A172 (cell line): ENCODE results near the gene FBN3. TPM values are rescaled to one million over a fixed set of nuclear protein-coding genes. Genes with fewer than 3 reads are reported as not detected.

Experiments
- DNase-seq: peaks from one replicate; pipeline ENCODE4 v3.0.0-alpha.2; 2015; ENCODE audit warnings: low spot score
- total RNA-seq: library from RNA; depleted of rRNA; stranded (reverse); fragments of >200 nt; shearing (Covaris generic); gene quantifications from 2 replicates; pipeline ENCODE4 v1.2.3, GENCODE V29; 2014

Gene FBN3
- total RNA-seq, 1 experiment from 2014 or later, result not detected

DNA sequence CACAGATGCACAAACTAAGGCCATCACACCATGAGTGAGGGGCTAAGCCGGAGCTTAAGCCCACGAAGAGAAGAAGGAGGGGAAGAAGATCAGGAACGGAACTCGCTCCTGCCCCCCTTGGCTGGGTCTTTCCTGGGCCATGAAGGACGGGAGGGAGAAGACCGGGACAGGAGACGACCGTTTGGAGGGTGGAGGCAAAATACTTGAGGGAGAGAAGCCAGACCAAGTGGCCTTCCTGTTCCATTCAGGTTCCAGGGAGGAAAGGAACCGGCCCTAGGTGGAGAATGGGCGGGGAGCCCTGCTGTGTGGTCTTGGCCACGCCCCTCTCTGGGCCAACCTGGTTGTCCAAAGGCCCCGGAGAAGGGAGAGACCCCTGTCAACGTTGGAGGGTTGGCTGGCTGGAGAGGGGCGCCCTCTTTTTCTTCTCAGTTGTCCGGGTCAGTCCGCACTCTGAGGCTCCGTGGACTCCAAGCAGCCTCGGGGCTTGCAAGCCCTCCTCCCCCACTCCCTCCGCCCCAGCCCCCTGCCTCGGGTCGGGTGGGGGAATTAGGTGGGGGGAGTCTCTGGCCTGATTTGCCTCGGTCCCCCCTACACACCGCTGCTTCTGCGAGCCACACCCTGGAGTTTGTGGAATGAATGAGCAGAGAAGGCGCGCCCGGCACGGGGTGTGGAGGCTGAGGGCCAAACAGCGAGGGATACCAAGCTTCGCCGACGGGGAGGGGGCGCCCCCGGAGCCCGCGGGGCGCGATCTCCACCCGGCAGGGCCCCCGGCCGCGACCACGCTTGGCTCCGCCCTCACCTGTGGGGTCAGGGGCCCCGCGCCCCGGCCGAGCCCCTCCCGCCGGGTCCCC, 757 bp downstream of the FBN3 start:
- no peak for DNase-seq

DNA sequence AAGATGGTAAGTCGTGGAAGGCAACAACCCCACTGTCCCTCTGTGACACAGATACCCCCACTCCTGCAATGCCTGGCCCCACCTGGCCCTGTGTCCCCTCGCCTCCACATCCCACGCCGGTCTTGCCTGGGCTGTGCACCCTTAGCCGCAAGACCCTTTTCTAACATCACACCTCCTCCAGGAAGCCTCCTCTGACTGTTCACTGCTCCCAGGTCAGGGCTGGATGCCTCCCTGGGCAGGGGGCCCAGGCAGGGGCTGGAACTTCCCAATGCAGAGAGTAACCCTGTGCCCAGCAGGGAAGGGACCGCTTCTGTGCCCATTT, 1.3 kb downstream of the FBN3 start:
- no peak for DNase-seq

DNA sequence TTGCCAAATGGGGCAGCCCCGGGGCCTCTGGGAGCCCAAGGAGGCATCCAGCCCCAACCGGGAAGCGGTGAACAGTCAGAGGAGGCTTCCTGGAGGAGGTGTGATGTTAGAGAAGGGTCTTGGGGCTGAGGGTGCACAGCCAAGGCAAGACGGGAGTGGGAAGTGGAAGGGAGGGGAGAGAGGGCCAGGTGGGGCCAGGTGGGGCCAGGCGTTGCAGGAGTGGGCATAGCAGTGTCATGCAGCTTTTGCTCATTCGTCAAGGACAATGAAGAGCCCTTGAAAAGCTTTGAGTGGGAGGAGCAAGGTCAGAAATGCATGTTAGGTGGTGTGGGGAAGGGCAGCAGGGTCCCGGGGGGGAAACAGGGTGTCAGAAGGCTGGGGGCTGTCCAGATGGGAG, 1.8 kb downstream of the FBN3 start:
- no peak for DNase-seq

DNA sequence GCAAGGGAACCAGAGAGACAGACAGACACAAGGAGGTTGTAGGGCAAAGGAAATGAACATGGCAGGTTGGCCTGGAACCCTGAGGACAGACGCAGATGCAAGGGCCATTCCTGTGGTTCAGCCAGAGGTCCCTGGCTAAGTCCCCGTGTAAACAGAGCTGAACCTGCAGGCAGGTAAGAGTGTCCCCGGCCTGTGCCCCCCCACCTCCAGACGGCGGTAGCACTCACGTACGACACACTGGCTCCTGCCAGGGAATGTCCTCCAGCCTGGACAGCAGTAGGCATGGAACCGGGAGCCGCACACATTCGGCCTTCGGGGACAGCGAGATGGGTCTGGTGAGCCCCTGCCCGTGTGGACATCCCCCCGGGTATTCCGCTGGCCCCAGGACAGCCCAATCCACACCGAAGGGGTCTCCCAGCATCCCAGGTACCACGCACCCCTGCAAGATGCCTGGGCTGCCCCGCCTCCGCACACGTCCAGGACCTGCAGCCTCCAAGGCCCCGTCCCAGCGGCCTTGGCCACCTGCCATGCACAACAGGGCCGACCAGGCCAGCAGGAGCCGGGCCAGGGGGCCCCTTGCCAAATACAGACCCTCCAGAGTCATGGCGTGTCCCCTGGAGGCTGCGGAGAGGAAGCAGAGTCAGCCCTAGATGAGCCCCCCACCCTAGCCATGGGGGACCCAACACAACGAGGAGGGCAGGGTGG, 2.4 kb downstream of the FBN3 start:
- DNase-seq, result no peak

DNA sequence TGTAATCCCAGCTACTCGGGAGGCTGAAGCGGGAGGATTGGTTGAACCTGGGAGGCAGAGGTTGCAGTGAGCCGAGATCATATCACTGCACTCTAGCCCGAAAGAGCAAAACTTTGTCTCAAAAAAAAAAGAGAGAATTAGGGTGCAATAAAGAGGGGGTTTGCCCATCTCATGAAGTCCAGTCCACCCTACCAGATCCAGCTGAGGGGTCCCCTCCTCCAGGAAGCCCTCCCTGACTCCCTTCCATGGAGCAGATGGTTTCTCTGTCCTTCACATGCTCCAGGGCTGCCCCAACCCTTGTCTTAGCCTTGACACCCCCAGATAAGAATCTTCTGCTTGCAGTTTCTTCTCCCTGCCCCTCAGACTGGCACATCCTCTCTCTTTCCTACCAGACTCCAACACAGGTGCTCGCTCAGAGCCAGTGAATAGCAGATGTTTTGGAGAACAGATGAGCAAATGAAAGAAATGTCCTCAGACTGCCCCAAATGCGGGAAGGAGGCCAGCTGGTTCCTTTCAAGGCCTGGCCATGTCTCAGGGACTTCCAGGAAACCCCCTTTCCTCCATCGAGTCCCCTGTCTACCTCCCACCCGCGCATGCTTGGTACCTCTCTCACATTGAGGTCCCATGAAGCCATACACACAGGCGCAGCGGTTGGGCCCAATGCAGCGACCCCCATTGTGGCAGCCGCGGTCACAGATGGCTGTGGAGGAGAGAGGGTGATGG, 5.0 kb downstream of the FBN3 start:
- no peak for DNase-seq

DNA sequence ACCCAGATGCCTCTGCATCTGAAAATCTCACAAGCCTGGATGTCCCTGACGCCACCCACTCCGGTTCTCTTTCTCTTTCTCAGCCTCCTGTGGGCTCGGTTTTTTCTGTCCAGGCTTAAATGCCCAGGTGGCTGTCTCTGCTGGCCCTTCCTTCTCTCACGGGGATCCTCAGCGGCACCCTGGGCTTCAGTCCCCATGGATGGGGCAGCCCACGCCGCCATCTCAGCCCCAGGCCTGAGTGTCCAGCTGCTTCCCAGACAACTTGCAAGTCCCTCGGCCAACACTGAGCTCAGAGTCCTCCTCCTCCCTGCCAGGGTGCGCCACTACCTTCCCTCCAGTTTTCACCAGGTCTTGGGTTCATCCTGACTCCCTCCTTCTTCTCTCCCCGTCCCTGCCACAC, 6.4 kb downstream of the FBN3 start:
- DNase-seq, result no peak

DNA sequence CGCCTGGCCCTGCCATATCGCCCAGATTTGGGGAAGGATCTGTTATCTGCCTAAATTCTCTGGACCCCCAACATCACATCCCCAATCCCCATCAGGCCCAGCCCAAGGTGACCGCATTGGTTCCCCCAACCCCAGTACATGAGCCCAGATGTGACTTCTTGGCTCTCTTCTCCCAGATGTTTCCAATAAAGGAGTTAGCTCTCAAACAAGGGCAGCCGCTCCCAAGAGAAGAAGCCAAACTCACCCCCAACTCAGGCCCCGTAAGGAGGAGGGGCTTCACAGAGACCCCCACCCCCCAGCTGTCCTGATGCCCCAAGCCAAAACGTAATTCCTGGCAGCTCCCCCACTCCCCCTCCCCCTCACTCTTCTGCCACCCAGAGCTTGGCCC, 6.9 kb downstream of the FBN3 start:
- no peak for DNase-seq

DNA sequence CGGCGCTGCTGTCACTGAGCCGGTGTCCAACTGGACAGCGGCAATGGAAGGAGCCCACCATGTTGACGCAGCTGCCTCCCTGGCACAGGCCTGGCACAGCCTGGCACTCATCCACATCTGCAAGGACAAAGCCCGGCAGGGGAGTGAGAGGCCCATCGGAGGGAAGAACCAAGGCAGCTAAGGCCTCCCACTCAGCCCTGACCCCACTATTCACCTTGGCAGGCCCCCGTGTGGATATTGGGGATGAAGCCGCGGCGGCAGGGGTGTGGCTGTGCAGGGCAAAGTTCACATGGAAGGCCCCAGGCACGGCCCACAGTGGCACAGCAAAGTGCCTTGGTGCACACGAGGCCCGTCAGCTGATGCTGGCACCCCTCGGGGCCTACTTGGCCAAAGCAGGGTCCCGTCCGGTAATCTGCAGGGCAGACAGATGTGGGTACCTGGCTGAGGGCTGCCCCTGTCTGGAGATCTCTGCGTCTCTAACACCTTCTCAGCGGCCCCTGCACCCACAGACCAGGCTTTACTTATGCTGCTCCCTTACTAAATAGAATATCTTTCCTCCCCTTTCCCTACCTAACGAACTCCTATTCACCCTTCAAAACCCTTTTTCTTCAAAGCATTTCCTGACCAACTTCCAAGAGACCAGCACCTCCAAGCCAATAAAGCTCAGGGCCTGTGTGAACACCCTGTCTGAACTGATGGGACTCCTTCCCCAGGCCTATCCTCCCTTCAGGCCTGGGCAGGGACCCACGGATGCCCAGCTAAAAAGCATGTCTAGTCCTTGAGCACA, 7.5 kb downstream of the FBN3 start:
- DNase-seq, result no peak

DNA sequence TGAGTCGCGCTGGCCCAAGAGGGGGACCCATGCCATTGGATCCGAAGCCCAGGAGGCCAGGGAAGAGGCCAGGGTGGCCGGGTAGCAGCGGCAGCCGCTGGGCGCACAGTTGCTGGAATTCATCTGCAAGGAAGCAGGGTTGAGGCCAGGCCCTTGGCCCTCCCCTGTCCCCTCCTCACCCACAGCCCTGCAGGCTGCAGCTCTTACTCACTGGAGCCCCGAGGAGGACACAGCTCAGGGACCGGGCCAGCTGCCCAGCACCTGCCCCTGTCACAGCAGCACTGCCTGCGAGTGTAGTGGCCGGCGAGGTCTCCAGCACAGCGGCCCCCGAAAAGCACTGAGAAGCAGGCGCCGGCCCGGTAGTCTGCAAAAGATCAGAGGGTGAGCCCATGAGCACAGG, 11.2 kb downstream of the FBN3 start:
- no peak for DNase-seq

DNA sequence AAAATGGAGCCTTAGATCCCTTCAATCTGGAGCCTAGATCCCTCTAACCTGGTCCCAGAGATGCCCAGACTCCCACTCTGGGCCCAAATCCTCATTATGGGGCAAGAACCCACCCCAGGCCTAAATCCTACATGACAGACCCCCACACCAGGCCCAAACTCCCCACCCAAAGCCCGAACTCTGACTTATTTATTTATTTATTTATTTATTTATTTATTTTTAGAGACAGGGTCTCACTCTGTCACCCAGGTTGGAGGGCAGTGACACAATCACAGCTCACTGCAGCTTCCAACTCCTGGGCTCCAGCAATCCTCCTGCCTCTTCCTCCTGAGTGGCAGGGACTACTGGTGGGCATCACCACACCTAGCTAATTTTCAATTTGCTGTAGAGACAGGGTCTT, 12.0 kb downstream of the FBN3 start:
- DNase-seq, result no peak

DNA sequence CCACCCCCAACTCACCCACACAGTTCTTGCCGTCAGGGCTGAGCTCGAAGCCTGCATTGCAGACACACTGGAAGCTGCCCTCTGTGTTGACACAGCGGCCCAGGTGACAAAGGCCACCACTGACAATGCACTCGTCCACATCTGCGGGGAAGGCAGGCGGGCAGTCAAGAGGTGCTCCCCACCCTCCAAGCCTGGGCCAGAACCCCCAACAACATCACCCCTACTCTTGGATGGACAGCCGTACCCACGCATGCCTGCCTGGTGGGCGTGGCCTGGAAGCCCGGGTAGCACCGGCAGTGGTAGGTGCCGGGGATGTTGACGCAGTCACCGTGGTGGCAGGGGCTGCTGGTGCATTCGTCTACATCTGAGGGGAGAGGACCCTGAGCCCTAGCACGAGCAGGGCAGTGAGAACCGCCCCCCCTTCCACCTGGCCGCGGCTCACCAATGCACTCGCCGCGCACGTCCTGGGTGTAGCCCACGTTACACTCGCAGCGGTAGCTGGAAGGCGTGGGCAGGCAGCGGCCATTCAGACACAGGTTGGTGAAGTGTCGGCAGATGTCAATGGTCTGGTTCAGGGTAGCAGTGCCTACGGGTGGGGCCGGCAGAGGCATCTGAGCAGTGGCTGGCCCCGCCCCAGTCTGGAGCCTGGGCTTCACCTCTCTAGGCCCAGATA, 13.3 kb downstream of the FBN3 start:
- no peak for DNase-seq

DNA sequence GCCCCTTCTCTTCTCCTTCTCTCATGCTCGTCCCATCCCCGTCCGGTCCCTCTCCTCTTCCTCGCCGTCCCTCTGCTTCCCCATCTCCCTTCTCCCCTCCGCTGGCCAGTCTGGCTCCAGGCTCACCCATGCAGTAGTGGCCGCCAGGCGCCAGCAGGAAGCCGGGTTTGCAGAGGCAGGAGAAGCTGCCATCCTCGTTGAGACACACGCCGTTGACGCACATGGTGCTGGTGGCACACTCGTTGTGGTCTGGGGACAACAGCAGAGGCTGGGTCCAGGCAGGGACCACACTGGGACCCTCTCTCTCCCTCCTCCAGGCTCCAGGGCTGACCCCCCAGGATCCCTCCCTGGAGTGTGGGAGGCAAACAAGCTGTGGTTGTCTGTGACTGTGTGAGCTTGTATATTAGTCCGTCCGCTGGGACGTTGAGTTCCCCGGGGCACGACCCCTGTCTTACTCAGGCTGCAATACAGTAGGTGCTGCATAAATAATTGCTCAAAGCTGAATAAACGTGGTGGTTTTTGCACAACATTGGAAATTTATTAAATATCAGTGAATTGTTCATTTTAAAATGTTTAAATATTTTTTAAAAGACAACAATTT, 16.4 kb downstream of the FBN3 start:
- DNase-seq, result no peak

DNA sequence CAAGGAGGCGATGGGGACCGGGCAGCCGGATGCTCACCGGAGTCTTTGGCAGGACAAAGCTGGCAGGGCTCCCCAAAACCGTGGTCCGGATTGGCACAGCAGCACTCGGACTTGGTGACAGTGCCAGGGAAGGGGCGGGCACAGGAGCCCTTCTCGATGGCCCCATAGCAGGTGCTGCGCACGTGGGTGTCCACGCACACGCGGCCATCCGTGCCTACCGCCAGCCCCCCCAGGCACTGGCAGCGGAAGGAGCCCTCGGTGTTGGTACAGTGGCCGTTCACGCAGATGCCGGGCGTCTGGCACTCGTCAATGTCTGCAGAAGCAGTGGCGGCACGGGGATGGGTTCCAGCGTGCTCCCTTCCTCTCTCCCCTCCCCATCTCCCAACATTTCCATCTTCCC, 17.9 kb downstream of the FBN3 start:
- DNase-seq, result no peak

DNA sequence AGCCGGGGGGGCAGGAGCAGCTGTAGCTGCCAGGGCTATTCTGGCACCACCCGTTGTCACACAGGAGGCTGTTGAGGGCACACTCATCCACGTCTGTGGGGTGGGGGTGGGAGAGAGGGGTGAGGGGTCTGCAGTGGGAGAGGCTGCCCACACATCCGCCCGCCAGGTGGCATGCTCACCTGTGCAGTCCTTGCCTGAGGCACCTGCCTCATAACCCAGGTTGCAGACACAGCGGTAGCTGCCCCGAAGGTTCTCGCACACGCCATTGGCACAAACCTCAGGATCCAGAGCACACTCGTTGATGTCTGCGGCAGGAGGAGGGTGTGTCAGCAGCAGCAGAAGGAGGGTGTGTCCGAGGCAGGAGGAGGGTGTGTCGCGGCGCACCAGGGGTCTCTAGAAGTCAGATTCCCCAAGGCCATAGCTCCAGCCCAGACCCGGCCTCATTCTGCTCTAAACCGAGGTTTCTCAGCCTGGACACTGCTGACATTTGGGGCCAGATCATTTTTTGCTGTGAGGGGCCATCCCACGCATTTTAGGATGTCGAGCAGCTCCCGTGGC, 20.3 kb downstream of the FBN3 start:
- DNase-seq, result no peak

DNA sequence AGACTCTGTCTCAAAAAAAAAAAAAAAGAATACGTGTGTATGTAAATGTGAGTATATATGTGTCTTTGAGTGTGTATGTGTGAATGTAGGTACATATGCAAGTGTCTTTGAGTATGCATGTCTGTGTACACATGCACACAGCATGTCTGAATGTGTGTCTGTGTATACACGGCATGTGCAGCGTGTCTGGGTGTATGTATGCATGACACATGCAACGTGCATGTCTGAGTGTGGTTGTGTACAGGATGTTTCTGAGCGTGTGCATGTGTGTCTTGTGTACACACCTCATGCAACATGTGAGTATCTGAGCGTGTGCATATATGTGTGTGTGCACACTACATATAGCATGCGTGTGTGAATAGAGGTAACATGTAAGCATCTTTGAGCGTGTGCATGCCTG, 20.8 kb downstream of the FBN3 start:
- DNase-seq, result no peak

DNA sequence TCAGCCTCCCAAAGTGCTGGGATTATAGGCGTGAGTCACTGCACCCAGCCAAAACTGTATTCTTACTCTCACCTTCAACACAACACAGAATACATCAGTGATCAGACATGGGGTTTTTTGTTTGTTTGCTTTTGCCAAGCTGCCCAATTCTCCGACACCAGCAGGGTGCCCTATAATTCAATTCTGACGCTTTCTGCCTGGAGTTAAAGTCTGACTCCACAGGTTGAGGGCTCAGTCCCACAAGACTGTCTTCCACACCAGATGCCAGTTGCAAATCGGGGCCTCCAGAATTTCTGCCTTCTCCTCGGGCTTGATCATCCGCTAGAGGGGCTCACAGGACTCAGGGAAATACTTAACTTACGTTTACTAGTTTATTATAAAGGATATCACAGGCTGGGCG, 22.1 kb downstream of the FBN3 start:
- peak; percentile 24 for DNase-seq

DNA sequence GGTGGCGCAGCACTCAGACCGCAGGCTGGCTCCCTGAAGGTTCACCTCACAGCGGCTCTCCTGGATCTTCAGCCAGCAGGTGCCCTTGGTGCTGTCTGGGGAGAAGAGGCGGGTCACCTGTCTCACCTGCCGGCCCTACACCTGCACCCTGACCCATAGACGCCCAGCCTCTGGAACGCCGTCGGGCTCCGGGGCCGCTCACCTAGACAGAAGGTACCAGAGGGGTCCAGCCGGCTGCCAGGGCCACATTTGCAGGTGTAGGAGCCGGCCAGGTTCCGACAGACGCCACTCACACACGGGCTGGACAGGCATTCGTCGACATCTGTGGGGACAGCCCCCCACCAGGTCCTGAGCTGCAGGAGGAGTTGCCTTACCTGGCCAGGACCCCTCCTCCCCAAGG, 22.9 kb downstream of the FBN3 start:
- no peak for DNase-seq

DNA sequence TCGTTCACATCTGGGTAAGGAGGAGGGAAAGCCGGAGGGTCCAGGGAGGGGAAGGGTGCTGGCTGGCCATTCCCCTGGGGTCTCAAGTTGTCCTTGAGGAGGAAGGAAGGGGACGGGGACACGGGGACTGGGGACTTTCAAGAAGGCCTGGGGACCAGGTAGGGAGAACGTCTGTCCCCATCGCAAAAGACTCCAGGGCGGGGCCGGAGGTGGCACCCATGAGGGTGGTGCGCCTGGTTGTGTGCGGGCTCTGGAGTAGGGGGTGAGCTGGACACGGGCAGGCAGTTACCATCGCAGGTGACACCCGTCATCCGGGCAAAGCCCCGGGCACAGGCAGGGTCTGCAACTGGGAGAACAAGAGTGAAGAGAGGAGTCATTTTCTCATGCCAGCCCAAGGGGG, 23.4 kb downstream of the FBN3 start:
- no peak for DNase-seq

DNA sequence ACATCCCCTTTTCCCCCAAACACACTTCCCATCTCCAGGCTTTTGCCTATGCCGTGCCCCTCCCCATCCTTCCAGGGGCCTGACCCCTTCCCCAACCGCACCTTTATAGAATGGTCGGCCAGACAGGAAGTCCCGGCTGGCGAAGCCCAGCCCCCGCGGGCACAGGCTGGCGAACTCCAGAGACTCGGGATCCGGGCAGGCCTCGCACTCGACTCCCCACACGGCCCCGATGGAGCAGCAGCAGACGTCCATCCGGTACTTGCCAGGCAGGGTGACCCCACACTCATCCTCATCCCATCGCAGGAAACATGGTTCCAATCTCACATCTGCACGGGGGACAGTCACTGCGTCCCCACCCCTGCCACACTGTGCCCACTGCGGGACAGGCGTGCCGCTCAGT, 25.7 kb downstream of the FBN3 start:
- no peak for DNase-seq

DNA sequence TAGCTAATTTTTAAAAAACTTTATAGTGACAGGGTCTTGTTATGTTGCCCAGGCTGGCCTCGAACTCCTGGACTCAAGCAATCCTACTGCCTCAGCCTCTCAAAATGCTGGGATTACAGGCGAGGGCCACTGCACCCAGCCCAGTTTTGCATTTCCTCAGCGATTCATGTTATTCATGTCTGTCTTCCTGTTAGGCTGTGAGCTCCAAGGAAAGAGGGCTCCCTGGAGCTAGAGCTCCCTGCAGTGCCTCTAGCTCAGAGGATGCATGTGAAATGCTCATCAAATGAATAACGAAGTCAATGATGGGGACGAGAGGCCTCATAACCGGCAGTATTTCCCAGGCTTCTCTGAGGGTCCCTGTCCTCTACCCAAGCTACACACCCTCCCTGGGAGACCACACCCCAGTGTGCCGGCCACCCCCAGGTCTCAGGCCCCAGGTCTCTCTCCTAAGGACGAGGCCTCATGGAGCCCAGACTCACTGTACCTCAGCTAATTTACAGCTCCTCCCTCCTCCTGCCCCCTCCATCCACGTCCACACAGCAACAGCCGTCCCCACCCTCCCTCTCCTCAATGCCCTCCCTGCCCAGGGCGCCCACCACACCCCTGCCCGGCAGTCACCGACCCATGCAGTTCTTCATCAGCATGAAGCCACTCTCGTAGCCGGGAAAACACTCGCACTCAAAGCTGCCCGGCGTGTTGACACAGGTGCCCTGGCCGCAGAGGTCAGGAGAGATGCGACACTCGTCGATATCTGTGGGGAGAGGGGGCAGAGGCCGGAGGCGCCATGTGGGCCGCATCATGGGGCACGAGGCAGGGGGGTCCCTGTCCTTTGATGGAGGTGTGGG, 28.5 kb downstream of the FBN3 start:
- no peak for DNase-seq
